NCI-H1105 (cell line): ENCODE measurements around the gene ADAMTS4.
A peak's percentile ranks its signal among the peaks of the same experiment; 100 is the strongest.
"Not testable (repeated sequence)": the region's sequence is repeated elsewhere in the genome, so short reads cannot be mapped to it uniquely, and the experiment has no call there.

ENCODE experiments used
- DNase-seq: peaks from one replicate; lab custom pipeline; 2025; lab: John Stamatoyannopoulos, UW

ADAMTS4 gene, protein sequence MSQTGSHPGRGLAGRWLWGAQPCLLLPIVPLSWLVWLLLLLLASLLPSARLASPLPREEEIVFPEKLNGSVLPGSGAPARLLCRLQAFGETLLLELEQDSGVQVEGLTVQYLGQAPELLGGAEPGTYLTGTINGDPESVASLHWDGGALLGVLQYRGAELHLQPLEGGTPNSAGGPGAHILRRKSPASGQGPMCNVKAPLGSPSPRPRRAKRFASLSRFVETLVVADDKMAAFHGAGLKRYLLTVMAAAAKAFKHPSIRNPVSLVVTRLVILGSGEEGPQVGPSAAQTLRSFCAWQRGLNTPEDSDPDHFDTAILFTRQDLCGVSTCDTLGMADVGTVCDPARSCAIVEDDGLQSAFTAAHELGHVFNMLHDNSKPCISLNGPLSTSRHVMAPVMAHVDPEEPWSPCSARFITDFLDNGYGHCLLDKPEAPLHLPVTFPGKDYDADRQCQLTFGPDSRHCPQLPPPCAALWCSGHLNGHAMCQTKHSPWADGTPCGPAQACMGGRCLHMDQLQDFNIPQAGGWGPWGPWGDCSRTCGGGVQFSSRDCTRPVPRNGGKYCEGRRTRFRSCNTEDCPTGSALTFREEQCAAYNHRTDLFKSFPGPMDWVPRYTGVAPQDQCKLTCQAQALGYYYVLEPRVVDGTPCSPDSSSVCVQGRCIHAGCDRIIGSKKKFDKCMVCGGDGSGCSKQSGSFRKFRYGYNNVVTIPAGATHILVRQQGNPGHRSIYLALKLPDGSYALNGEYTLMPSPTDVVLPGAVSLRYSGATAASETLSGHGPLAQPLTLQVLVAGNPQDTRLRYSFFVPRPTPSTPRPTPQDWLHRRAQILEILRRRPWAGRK

DNA sequence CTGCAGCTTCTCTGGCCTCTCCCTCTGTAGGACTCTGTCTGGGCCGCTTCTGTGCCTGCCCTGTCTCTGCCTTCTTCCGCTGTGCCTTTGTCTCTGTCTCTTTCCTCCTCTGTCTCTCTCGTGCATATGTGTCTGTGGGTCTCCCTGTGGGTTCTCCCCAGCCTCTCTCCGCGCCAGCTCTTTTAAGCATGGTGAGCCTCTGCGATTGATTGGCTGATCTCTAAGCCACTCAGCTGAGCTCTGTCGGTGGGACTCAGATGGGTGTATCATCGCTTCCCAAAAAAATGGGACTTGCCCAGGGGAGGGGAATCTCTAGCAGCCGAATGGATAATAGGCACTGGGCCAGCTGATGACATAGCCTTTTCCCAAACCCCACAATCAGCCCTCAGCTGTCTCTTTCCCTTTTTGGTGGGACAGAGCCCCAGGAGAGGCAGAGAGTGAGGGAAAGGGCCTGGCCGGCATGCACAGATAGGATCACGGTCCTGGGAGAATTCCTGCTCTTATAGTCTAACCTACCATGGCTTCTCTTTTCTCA is at the start of gene ADAMTS4:
Gene ADAMTS4 (minus strand): TSS at position 158 of the 535 bp plus-strand sequence. CDS start 427 bp downstream, outside the sequence.
- no peak for DNase-seq

DNA sequence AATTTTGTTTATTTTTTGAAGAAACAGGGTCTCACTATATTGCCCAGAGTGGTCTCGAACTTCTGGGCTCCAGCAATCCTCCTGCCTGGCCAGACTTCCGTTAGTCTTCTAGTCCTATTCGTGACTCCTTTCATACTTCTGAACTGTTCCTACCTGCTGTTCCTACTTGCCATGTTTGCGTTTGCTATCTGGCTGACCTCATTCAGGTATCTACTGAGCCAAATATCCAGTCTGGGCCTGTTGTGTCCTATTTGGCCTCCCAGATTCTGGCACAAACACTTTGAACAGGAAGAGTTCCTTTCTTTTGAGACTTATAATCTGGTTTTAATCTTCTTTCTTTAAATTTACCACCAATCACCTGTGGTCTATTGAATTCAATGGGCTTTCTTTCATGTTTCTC is 46.0 kb upstream of the ADAMTS4 start:
- DNase-seq = no peak

DNA sequence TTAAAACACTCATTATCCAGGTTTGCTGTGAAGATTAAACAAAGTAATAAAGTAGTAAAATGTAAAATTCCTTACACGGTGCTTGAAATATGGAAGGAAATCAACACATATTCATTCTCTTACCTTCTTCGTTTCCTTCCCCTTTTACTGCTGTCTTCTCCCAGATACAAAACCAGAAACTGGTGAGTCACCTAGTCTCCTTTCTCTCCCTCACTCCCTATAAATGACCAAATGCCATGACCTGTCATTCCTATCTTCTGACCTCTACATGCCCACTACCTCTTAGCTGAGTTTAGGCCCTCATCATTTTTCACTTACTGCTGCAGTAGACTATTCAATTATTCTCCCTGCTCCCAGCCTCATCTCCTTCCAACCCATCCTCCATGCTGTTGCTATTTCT is 43.5 kb upstream of the ADAMTS4 start:
- no peak for DNase-seq

DNA sequence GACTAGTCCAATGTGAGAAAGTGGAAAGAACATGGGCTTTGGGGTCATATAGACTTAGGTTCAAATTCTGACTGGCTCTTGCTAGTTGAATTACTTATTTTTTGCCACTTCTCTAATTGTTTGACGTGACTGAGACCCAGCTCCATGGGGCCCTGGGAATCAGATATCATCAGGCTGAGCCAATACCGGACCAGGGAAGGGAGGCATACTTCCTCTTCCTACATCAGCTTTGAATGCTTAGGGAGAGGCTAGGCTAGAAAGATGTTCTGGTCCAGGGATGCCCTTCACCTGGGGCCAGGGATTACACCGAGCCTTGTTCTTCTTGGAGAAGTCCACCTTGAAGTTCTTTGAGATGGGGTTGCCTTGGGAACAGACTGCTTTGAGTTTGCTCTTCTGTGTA is 42.8 kb upstream of the ADAMTS4 start:
- DNase-seq = no peak

DNA sequence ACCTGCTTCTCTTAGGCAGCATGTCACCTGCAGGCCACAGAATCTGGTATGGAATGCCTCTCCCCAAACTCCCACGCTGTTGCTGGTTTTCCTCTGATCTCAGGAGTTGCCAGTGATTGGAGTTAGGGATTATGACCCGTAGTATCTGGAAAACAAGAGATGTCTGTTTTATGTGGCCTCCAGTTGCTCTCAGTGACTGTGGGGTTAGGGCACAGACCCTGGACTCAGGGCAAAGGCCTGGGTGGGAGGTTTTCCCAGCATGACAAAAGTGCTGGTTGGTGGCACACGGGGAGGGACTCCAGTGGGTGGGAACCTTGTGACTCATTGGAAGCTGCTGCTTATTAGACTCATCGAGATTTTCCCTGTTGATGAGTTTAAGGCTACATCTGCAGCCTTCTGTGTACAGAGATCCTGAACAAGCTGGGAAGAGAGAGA is 39.2 kb upstream of the ADAMTS4 start, which contains the start of gene NR1I3:
Gene NR1I3 (minus strand): TSS at position 165 of the 435 bp plus-strand sequence. CDS start 1,638 bp downstream, outside the sequence.
- DNase-seq = no peak

DNA sequence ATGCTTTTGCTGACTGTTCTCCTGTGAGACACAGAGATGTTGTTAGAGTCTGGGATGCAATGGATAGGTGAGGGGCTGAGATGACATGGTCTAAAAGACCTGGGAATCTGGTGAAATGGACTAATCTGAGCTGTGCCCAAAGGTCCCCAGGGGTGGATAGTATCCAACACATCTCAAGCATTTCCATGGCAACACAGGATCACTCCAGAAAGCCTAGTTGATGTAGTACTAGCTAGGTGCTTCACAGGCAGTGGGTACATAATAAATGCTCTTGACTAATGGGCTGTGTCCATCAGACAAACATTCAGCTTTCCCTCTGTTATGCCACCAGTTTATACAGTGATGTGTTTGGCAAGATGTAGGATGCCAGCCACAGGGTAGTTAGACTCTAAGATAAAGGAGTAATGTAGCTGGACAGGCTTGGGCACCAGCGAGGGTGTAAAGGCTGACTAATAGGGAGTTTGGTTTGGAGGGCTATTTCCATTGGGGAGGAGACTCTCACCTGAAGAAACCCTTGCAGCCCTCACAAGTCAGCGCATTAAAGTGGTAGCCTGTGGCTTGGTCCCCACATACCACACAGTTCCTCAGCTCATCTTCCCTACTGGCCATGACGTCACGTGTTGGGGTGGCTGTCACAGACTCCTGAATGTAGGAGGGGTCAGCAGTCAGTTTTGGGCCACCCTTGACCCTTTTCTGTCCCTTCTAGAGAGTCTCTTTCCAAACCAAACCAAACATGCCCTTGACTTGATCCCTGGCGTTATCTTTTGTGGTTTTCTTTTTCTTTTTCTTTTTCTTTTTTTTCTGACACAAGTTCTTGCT is 37.3 kb upstream of the ADAMTS4 start:
- DNase-seq = no peak

DNA sequence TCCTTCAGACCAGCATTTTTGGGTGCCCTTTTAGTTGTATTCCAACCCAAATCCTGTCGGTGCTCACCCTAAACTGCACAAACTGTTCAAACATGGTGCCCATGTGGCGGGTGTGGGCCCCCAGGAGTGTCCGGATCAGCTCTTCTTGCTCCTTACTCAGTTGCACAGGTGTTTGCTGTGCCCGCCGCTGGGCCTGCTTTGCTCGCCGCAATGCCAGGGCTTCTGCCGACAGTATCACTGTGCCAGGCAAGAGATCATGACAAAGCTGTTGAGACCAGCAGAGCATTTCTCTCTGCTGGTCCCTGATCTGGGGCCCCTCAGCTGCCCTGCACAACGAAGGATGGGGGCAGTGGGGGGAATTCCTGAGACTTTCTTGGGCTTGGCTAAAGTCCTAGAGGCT is 34.2 kb upstream of the ADAMTS4 start:
- DNase-seq = no peak

DNA sequence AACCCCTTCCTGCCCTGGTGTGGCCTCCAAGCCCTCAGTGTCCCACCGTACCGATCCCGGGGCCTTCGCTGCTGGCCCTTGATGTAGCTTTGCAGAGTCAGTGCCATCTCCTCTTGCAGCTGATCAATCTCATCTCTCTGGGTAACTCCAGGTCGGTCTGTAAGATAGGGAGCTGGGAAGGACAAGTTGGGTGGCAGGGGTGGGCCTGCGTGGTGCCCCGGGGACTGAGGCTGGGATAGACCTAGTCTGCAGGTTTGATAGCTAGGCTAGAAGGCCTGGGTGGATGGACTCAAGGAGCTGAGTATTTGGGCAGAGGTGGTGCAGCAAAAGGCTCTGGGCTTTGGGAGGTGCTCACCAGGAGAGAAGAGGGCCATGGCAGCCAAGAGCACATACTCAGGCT is 31.9 kb upstream of the ADAMTS4 start:
- no peak for DNase-seq

DNA sequence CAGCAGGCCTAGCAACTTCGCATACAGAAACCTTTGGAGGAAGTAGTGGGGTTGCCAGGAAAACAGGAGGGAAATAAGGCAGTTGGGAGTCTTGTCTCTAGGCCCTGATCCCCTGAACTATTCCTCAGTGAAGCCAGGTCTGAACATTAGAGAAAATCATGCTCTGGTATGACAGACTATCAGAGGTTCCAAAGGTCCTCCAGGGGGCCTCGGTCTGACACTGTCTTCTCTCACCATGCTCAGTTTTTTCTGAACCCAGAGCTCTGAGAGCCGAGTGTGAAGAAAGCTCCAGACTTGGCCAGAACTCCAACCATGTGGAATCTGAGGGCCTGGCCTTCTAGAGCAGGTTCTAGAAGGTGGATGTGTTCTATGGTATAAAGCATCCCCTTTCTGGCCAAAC is 31.0 kb upstream of the ADAMTS4 start:
- no peak for DNase-seq

DNA sequence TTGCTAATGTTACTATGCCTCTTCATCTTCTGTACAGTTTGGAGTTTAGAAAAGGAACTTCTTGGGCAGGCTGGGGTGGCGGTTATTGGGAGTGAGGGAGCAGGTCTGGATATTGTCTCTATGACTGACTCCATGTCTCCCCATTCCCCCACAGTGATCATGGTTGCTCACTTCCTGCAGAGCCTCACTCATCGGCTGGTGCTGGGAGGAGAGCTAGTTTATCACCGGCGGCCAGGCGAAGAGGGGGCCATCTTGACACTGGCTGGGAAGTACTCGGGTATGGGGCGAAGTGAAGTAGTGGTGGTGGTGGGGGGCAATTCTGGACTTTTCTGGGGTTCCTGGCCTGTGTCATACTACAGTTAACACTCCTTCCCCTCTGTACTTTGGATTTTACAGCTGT is 29.2 kb upstream of the ADAMTS4 start:
- no peak for DNase-seq

DNA sequence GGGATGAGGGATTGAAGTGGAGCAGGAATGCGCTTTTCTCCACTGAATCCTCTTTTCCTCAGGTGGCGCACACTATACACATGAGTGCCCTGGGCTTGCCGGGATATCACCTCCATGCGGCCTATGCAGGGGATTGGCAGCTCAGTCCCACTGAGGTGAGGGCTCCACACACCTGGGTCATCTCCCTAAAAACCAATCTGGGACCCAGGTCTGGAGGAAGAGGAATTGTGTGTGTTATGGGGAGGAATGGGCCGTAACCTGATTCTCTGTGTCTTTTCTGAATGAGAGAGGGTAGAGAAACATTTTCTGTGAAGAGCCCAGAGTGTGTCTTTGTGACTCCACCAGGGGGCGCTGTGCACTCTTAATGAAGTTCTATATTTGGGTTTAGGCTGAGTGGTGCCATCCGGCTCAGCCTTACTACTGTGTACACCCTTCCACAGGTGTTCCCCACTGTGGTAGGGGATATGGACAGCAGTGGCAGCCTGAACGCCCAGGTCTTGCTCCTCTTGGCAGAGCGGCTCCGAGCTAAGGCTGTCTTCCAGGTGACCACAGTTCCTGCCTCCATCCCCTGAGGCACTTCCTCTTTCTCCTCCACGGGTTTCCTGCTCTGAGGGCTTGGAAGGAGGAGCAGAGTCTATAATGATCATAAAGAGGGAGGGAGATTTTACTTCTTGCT is 28.5 kb upstream of the ADAMTS4 start:
- DNase-seq = peak; percentile 73

DNA sequence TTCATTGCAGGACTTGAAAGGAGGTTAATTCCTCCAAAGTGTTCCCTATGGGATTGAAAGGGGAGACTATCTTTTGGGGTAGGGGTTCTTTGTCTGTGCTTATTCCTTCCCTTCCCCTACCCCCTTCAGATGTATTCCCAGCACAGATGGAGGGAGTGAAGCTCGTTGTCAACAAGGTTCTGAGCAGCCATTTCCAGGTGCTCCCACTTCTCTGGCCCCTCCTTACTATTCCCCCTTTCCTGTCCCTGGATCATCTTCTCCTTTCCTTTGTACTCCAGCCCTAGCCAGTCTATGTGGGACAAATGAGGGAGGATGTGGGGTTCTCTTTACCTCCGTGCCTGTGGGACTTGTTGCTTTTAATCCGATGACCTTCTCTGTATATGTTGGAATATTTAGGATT is 27.9 kb upstream of the ADAMTS4 start:
- DNase-seq = no peak

DNA sequence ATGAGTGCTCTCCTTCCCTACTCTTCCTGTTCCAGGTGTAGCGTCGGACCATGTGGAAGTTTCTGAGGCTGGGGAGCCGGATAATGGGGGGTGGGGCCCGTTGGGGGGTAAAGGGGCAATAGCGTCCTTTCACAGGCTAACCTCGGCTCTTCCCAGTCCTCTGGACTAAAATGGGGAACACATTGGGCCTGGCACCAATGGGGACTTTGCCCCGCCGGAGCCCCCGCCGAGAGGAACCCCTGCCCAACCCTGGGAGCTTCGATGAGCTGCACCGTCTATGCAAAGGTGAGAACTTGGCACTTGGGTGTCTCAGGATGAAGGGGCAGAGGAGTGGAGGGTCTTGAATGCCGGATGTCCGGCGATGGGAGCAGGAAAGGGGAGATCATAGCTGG is 27.5 kb upstream of the ADAMTS4 start:
- no peak for DNase-seq

DNA sequence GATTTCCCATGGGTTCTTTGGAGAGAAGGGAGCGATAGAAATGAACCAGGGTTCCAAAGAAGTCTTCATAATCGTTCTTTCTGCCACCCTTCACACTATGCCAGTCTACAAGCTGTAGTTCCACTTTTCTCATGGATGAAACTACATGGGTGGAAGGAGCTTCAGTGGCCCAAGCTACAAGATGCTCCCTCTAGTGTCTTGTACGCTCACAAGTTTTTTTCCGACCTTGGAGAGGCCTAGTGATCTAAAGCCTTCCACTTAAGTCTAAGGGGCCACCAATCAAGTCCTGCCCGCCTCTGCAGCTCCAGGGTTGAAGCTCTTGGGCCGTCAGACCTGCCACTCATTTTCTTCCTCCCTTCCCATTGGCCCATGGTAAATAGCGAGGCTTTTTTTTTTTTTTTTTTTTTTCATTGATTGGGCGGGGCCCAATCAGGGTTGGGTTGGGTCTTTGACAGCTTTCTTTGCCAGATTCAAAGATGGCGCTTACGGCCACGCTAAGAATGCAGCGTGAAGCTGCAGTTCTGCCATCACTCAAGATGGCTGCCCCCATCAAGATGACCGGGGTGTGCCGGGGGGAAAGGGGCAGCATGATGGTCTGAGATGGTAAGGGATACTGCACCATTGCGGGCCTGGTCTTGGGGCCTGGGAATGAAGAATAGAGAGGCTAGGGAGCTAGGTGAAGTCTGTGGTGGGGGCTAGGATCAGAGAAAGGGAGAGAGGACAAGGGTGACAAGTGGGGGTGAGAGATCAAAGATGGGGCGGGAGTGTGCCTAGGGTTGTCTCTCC is 26.9 kb upstream of the ADAMTS4 start, which contains the start of gene TOMM40L:
Gene TOMM40L (plus strand): TSS at position 527 of the 786 bp plus-strand sequence. CDS start 430 bp downstream, outside the sequence.
- DNase-seq = peak; percentile 96

DNA sequence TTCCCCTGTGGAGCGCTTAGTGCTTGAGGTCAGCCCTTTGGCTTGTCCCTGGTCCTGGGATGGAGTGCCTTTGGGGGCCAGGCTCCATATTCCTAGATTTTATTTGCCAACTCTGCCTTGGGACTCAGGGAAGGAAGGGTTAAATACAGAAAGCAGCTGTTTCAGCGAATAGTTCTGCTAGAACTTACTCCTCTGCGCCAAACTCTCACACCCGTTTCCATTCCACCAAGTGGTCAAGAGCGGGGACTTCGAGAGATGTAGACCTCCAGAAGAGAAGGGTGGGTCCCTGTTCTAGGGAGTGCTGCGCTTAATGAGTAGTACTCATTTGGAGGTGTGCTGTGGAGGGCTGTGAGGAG is 26.3 kb upstream of the ADAMTS4 start:
- DNase-seq = no peak

DNA sequence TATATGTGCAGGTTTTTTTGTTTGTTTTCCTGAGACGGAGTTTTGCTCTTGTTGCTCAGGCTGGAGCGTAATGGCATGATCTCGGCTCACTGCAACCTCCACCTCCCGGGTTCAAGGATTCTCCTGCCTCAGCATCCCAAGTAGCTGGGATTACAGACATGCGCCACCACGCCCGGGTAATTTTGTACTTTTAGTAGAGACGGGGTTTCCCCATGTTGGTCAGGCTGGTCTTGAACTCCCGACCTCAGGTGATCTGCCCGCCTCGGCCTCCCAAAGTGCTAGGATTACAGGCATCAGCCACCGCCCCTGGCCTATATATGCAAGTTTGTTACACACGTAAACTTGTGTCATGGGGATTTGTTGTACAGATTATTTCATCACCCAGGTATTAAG is 25.8 kb upstream of the ADAMTS4 start:
- DNase-seq = not testable (repeated sequence)

DNA sequence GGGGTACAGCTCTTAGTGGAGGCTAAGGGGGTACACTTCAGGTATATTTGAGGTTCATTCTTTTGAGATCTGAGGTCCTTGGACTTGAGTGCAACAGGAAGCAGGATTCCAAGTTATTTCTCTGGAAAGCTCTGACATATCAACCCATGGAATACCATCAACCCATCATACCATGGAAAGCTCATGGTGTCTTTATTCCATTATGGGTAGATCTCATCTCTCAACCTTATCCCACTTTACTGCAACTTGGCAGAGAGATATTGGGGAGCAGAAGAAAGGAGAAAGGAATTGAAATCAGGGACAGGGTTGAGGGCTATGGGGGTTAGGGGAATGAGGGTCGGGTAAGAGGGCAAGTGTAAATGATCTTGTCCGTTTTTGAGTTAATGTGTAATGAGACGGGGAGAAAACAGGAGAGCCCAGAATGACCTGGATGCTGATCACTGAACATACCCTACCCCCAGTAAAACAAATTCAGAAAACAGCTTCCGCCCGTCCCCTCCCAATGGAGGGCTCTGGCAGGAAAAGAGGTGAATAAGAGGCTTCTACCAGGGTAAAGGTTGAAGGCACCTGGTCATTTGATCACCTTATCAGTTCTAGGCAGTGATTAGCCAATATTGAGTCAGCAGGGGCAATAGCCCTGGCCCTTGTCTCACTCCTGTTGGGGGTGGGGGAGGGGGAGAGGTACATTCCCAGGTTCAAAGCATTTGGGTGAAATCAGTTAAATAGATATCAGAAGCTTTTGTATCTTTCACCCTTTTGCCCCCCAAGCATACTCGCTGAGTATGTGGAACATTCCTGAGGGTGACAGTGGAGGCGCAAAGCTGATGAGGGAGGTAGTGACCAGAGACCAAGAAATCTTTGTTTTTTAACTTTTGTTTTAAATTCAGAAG is 25.2 kb upstream of the ADAMTS4 start:
- DNase-seq = no peak

DNA sequence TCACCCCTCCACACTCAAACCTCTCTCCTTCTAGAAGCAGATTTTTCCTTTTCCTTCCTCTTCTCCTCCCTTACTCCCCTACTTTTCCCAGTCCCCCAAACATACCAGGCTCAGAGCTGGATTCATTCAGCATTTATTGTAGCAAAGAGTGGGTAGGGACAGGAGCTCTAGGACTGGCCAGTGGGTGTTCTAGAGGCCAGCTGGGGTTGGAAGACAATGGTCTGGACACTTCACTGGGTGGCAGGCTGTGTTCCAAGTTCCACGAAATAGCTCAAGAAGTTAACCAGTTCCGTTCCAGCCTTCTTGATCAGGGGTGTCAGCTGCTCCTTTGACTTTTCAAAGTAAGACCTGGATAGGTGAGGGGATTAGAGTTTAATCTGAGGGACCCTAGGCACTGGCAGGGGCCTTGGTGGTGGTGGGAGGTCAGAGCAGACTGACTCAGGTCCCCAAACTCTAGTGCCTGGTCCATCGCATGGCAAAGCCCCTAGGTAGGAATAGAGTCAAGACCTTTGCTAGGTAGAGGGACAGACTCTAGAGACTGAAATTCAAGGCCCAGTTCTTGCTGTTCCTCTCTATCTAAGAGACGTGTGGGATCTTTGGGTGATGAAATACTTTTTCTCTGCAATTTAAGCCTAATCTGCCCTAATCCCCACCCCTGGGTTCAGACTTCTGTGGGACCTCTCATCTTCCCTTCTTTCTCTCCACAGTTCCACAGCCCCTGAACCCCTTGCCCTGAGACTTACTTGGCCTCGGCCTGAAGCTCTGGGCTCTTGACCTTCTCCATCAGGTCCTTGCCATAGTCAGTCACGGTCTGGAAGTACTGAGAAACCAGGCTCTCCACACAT is 23.5 kb upstream of the ADAMTS4 start:
- DNase-seq = no peak
